ENCODE measurements around the gene UBAC2. TPM values are rescaled to one million over a fixed set of nuclear protein-coding genes. Genes with fewer than 3 reads are reported as not detected.

UBAC2 gene
- total RNA-seq, 2 experiments from 2014 or later = 26.8 to 28.5 TPM

- no peak overlapping the region for H3K4me3 ChIP-seq (ENCODE audit: low read depth, low read length, poor library complexity, severe bottlenecking)
- intact Hi-C loops (cut with micrococcal nuclease; ENCODE audit: unreplicated experiment) = no loop called here
- TF ChIP-seq EZH2phosphoT487 (IDR thresholded peaks at IDR 0.05; ENCODE audit: borderline replicate concordance, low read depth, low read length) = no peak
- TF ChIP-seq CTCF (conservative IDR thresholded peaks at IDR 0.05; ENCODE audit: low read length) = no peak
- ChIA-PET CTCF (ENCODE audit: unreplicated experiment) (no interaction called here), POLR2A (interaction anchor here (0.6 to 1.1 kb wide), 2 partner anchors 20 to 48 kb away, joined by 3 read pairs; no protein-coding TSS in a partner anchor)
- no peaks in the 10 kb centered on the region for H3K79me2 ChIP-seq (ENCODE audit: insufficient read depth, low read depth, low read length)
- no peak overlapping the region for H3K4me2 ChIP-seq (ENCODE audit: low read length)
- peaks cover 4% of the 10 kb centered on the region for H3K4me1 ChIP-seq (ENCODE audit: insufficient read depth, low read length, poor library complexity, severe bottlenecking)
- H4K20me1 ChIP-seq (ENCODE audit: insufficient read depth, low read length) = peaks cover 5% of the 10 kb centered on the region; the same call in 1 of the 2 replicates
- no peaks in the 10 kb centered on the region for H3K9me2 ChIP-seq (ENCODE audit: insufficient read depth, low read length)
- H2AFZ ChIP-seq (ENCODE audit: low read length) = no peak overlapping the region
- peaks cover 6% of the 10 kb centered on the region; the same call in 1 of the 2 replicates for H3K36me3 ChIP-seq (ENCODE audit: insufficient read depth, low read length)
- no peak for DNase-seq (ENCODE audit: low spot score)
- H3K27ac ChIP-seq (ENCODE audit: low read depth, low read length, poor library complexity, severe bottlenecking) = no peak overlapping the region
- H3K9me3 ChIP-seq (ENCODE audit: low read length) = no peaks in the 10 kb centered on the region
- BruUV-seq (replicated peaks) = no TSS peak
These were observed 93.5 kb downstream of the UBAC2 start for GRCh38 chr13:99294198-99294597.

- BruUV-seq (replicated peaks) = no TSS peak
- H4K20me1 ChIP-seq (ENCODE audit: insufficient read depth, low read length) = peaks cover 6% of the 10 kb centered on the region; the same call in 1 of the 2 replicates
- peaks cover 4% of the 10 kb centered on the region for H3K4me1 ChIP-seq (ENCODE audit: insufficient read depth, low read length, poor library complexity, severe bottlenecking)
- ChIA-PET POLR2A (interaction anchor here (1.1 kb wide), 1 partner anchor 20 kb away, joined by 3 read pairs; no protein-coding TSS in a partner anchor), CTCF (ENCODE audit: unreplicated experiment) (no interaction called here)
- no peak overlapping the region for H3K4me2 ChIP-seq (ENCODE audit: low read length)
- H3K4me3 ChIP-seq (ENCODE audit: low read depth, low read length, poor library complexity, severe bottlenecking) = no peak overlapping the region
- H3K27ac ChIP-seq (ENCODE audit: low read depth, low read length, poor library complexity, severe bottlenecking) = no peak overlapping the region
- no peaks in the 10 kb centered on the region for H3K79me2 ChIP-seq (ENCODE audit: insufficient read depth, low read depth, low read length)
- no peak overlapping the region for H2AFZ ChIP-seq (ENCODE audit: low read length)
- H3K36me3 ChIP-seq (ENCODE audit: insufficient read depth, low read length) = peaks cover 6% of the 10 kb centered on the region; the same call in 1 of the 2 replicates
- intact Hi-C loops (cut with micrococcal nuclease; ENCODE audit: unreplicated experiment) = no loop called here
- no peak for TF ChIP-seq EZH2phosphoT487 (IDR thresholded peaks at IDR 0.05; ENCODE audit: borderline replicate concordance, low read depth, low read length)
- H3K9me2 ChIP-seq (ENCODE audit: insufficient read depth, low read length) = no peaks in the 10 kb centered on the region
- H3K9me3 ChIP-seq (ENCODE audit: low read length) = no peaks in the 10 kb centered on the region
- no peak for DNase-seq (ENCODE audit: low spot score)
These were observed 94.3 kb downstream of the UBAC2 start for GRCh38 chr13:99294958-99295357.

- ChIA-PET CTCF (ENCODE audit: unreplicated experiment) (no interaction called here), POLR2A (no interaction called here)
- intact Hi-C loops (cut with micrococcal nuclease; ENCODE audit: unreplicated experiment) = no loop called here
- Histone ChIP-seq H3K79me2 (ENCODE audit: insufficient read depth, low read depth, low read length) (no peaks in the 10 kb centered on the region), H3K36me3 (ENCODE audit: insufficient read depth, low read length) (peaks cover 6% of the 10 kb centered on the region; the same call in 1 of the 2 replicates), H3K4me1 (ENCODE audit: insufficient read depth, low read length, poor library complexity, severe bottlenecking) (peaks cover 4% of the 10 kb centered on the region), H3K9me2 (ENCODE audit: insufficient read depth, low read length) (no peaks in the 10 kb centered on the region), H3K27ac (ENCODE audit: low read depth, low read length, poor library complexity, severe bottlenecking) (no peak overlapping the region), H3K9me3 (ENCODE audit: low read length) (no peaks in the 10 kb centered on the region), H3K4me2 (ENCODE audit: low read length) (no peak overlapping the region), H2AFZ (ENCODE audit: low read length) (no peak overlapping the region), H4K20me1 (ENCODE audit: insufficient read depth, low read length) (peaks cover 6% of the 10 kb centered on the region; the same call in 1 of the 2 replicates), H3K4me3 (ENCODE audit: low read depth, low read length, poor library complexity, severe bottlenecking) (no peak overlapping the region)
- no TSS peak for BruUV-seq (replicated peaks)
- no peak for DNase-seq (ENCODE audit: low spot score)
- TF ChIP-seq EZH2phosphoT487 (IDR thresholded peaks at IDR 0.05; ENCODE audit: borderline replicate concordance, low read depth, low read length) = no peak
- TF ChIP-seq CTCF (conservative IDR thresholded peaks at IDR 0.05; ENCODE audit: low read length) = no peak
These were observed 95.0 kb downstream of the UBAC2 start for GRCh38 chr13:99295488-99296252.

All from OCI-LY7 (cell line).